GM12874 (cell line): ENCODE measurements around the gene MTR.

Experiments
- CTCF ChIP-seq: IDR thresholded peaks from 2 replicates; pipeline ENCODE4 v1.5.1; 2011; ENCODE audit warnings: low read depth, mild to moderate bottlenecking, control low read depth, low read length, moderate library complexity; ENCODE audit not compliant: insufficient read depth

The MTR gene

GRCh38 chr1:236841341-236841740, 46.2 kb downstream of the MTR start:
- no peak for TF ChIP-seq CTCF

GRCh38 chr1:236844499-236845271, 49.6 kb downstream of the MTR start:
- TF ChIP-seq CTCF = no peak

GRCh38 chr1:236845830-236846229, 50.7 kb downstream of the MTR start:
- TF ChIP-seq CTCF = no peak

GRCh38 chr1:236848274-236848923, 53.3 kb downstream of the MTR start:
- no peak for TF ChIP-seq CTCF

- TF ChIP-seq CTCF = no peak
Measured at GRCh38 chr1:236850077-236850979, 55.2 kb downstream of the MTR start.

GRCh38 chr1:236851871-236852270, 56.8 kb downstream of the MTR start:
- no peak for TF ChIP-seq CTCF
